NCI-H1694 (cell line): Measurements from ENCODE around the gene TEKT4.
"Not testable (repeated sequence)": the region's sequence is repeated elsewhere in the genome, so short reads cannot be mapped to it uniquely, and the experiment has no call there.

ENCODE experiments used
- DNase-seq: peaks from one replicate; lab custom pipeline; 2025; lab: John Stamatoyannopoulos, UW

Gene TEKT4

DNA sequence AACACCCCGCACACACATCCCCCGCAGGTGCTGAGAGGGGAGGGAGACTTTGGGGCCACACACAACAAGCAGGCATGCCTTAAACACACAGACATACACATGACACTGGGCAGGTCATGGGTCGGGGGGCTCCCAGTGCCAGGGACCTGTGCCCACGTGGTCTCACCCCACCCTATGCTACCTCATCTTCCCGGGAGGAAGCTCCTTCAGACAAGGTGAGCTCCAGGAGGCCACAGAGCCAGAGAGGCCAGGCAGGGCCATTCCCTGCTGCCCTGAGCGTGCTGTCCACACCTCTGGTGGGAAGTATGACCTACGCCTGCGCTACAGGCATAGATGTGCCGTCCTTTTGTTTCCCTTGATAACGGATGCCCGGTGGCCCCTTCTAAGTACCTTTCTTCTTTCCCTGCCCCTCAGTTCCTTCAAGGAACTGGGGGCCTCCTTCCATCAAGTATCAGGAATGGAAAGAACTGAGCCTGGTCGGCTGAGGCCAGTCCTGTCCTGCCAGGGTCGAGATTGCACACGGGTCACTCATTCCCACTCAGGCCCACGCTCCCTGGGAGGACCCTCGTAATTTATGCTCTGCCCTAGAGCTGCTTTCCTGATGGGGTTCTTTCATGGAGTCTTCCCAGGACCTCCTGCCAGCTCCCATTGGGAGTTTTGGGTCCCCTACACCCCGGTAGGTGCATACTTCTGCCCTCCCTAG is 4.7 kb downstream of the TEKT4 start:
- no peak for DNase-seq

- no peak for DNase-seq
Observed at GRCh38 chr2:94876523-94876863, 5.3 kb downstream of the TEKT4 start.

GRCh38 chr2:94877129-94877528 is 5.9 kb downstream of the TEKT4 start:
- no peak for DNase-seq

DNA sequence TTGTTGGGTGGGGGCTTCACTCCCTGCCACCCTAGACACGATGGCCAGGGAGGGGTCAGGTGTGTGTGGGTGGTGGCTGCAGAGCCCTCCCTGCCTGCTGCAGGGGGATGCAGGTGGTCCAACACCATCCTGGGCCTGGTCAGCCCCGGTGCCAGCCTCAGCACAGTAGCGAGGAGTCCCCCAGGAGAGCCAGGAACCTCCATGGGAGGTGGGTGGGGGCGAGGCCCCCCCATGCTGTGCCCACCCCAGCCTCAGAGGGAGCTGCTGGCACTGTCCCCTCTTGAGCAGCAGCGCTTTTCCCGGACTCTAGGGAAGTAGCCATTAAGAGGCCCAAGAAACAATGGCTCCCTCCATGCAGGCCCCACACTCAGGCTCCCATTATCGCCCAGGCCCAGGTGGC is 7.3 kb downstream of the TEKT4 start:
- DNase-seq, result not testable (repeated sequence)

DNA sequence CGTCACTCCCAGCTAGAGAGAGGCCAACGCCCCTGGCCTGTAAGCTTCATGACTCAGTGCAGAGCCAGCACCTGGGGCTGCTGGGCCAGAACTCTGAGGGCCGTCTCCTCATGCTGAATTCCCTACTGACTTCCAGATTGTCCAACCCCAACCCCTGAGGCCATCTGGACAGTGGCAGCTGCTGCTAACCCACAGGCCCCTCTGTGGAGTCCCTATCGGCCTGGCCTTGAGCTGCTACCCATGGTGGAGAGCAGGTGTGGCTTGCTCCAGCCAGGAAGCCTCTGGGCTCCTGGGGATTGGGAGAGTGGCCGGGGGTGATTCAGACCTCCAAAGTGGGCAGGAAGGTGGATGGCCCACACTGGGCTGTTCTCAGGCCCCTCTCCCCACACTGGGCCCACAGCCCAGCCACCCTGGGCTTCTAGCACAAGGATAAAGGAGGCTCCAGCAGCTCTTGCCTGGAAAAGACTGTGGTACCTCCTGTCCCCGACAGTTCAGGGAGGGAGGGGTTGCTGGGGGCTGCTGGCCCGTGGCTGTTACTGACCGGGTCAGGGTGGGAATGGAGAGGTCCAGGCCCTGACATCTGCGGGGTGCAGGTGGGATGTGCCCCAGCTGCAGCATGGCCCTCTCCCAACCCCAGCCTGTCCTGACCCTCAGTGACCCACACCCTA is 8.2 kb downstream of the TEKT4 start:
- no peak for DNase-seq

- no peak for DNase-seq
Observed at GRCh38 chr2:94879982-94880377, 8.8 kb downstream of the TEKT4 start.

DNA sequence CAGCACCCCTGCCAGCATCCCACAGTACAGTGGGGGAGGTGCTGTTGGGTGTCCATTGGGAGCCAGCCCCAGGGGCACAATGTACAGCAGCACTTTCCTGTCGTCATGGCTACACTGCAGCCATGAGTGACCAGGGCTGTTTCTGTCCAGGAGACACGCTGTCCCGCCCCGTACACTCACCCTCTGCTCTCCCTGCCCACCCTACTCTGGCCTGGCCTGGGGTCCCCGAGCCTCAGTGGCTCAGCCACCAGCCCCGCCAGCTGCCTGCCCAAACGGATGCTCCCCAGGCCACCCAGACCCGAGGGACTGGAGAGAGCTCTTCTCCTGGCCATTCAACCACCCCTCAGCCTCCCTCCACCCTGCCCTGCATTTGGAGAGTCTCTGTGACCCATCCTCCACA is 9.3 kb downstream of the TEKT4 start:
- no peak for DNase-seq

DNA sequence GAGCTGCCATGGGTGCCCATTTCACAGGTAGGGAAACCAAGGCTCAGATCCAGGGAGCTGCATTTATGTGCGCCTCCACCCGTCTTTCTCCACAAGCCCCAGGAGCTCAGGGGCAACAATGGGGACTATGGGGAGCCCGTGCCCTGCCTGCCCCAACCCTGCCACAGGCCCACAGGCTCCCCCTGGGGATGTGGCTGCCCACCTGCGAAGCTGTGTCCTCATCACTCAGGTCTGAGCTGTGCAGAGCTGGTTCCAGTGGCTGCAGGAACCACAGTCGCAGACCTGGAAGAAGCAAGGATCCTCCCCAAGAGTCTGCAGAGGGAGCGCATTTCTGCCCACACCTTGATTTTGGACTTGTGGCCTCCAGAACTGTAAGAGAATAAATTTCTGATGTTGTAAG is 9.8 kb downstream of the TEKT4 start:
- DNase-seq, result no peak

DNA sequence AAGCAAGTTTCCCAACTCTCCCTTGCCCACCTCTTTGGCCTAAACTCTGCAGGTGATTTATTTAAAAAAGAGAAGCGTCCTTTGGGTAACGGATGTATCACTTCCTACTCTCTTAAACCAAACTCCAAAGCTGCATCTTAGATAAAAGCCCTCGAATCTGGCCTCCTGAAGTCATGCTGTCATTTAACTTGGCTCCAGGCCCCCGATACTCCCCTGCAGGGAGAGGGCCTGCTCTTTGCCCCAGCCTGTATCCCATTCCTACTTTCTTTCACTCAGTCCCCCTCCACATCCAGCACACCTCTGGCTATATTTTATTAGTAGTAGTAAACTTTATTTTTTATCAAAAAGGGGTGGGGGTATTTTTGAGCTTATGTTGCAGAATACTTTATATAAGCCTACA is 19.0 kb downstream of the TEKT4 start:
- no peak for DNase-seq

- DNase-seq, result not testable (repeated sequence)
Observed at GRCh38 chr2:94895273-94895672, 24.0 kb downstream of the TEKT4 start.

DNA sequence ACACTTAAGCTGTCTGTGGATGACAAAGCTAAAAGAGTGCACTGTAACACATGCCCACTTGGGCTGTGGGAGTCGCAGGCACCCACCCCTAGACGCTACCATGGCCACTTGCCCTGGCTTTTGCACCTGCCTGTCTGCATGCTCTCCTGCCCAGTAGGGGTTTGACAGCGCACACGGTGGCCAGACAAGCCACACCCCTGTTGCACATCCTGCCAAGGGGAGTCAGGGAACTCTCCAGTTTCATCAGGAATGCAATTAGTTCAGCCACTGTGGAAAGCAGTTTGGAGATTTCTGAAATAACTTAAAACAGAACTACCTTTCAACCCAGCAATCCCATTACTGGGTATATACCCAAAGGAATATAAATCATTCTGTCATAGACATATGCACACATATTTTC is 35.7 kb downstream of the TEKT4 start:
- not testable (repeated sequence) for DNase-seq

DNA sequence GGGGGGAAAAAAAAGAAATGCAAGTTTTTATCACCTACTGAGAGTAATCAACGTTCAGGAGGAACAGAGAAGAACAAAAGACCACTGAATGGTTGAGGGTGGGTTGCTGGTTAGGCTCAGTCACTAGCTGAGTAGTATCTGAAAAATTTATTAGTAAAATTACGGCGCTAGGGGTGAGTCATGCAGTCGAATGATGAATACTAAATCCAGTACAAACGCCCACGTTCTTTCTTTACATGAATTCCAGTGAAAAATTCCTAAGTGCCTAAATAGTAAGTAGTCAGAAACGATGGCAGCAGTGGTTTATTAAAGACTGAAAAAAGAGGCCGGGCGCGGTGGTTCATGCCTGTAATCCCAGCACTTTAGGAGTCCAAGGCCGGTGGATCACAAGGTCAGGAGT is 52.0 kb downstream of the TEKT4 start:
- no peak for DNase-seq

- not testable (repeated sequence) for DNase-seq
Observed at GRCh38 chr2:94924999-94925398, 53.8 kb downstream of the TEKT4 start.
